Mucosa of gallbladder (tissue), 1 donor: Measurements from ENCODE around the gene RNF11. TPM values are rescaled to one million over a fixed set of nuclear protein-coding genes. Genes with fewer than 3 reads are reported as not detected.

Source experiments
- DNase-seq: peaks from one replicate; pipeline ENCODE4 v3.0.0-alpha.2; 2020; ENCODE audit warnings: low spot score
- total RNA-seq: library from RNA; stranded (reverse); gene quantifications from one replicate; pipeline ENCODE4 v1.2.1, GENCODE V29; 2021
- donor health status: DM: no; HTN: no; CAD: no.

RNF11 gene
- total RNA-seq, 1 donor from 2014 or later: 94.0 TPM

DNA sequence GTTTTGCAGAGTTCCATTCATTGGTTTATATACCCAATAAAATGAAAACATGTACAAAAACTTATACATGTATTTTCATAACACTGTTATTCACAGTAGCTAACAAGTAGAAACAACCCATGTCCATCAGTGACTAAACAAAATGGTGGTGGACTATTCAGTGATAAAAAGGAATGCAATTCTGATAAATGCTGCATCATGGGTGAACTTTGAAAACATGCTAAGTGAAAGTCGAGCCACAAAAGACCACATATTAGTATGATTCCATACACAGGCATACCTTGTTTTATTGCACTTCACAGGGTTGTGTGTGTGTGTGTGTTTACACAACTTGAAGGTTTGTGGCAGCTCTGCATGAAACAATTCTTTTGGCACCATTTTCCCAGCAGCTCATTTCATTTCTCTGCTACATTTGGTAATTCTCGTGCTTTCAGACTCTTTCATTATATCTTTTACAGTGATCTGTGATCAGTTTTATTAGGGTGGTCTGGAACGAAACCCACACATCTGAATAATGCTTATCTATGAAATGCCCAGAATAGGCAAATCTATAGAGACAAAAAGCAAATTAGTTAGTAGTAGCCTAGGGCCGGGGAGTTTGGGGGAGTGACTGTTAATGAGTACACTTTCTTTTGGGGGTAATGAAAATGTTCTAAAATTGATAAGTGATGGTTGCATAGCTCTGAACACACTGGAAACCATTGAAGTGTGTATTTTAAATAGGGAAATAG, 27.2 kb downstream of the RNF11 start:
- DNase-seq: no peak

DNA sequence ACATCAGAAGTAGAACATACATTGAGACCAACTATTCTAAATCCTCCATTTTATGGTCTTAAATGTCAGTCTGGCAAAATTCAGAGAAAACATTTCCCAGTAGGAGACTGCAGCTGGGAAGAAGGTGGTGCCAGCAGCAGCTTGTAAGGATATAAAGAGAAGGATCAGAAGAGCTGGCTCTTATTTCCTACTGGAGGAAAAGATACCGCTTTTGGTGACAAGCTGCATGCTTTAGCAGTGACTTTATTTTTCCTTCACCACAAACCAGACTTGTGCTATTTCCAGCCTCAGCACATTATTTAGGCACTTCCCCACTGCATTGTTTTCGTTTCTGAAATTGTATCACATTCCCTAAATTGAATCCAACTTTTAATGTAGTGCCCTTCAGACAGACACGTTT, 28.4 kb downstream of the RNF11 start:
- no peak for DNase-seq

DNA sequence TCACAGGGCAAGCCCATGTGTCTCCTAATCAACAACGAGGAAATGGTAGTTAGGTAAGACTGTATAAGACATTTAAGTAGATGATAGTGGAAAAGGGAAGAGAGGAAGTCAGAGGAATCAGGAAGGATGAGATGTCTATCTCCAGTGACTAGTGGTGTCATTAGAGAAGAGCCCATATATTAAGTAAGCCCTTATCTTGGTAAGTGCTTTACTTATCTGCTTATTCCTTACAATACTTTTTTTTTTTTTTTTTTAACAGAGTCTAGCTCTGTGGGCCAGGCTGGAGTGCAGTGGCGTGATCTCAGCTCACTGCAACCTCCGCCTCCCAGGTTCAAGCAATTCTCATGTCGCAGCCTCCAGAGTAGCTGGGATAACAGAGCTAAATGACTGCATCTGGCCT, 29.5 kb downstream of the RNF11 start:
- no peak for DNase-seq

DNA sequence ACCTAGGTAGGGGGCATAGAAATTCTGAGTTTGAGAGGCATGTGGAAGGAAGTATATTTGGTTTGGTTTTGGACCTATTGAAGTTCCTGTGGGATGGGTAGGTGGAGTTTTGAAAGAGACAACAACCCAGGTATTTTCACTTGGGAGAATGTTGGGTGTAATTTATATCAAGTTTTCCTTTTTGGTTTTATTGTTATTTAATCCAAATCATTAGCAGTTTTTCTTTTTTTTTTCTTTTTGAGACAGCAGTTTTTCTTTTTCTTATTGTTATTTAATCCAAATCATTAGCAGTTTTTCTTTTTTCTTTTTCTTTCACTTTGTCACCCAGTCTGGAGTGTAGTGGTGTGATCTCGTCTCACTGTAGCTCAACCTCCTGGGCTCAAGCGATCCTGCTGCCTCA, 30.1 kb downstream of the RNF11 start:
- no peak for DNase-seq

DNA sequence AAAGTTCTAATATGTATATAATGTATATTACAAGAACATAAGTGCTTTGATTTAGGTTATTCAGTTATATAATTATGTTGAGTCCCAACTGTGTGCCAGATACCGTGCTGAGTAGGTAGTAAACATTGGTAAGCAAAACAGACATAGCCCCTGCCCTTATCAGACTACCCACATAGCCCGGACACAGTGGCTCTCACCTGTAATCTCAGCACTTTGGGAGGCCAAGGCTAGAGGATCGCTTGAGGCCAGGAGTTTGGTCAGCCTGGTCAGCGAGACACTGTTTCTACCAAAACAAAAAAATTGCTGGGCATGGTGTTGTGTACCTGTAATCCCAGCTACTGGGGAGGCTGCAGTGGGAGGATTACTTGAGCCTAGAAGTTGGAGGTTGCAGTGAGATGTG, 30.7 kb downstream of the RNF11 start:
- DNase-seq: no peak

DNA sequence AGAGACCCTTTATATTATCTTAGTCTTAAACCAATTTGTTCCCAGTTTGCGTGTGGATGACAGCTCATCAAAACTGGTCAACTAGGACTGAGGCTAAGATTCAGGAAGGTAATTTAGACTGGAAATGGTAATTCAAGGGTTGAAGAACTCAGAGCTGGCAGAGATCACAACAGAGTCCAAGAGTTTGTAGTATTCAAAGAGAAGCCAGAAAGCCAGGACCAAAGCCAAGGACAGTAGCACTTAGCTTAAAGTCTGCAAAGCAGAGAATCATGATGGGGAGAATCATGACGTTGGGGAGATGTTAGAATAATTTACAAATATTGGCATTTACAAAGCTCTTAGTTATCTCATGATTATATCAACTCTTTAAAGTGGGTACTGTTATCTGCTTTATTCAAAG, 32.6 kb downstream of the RNF11 start:
- no peak for DNase-seq

DNA sequence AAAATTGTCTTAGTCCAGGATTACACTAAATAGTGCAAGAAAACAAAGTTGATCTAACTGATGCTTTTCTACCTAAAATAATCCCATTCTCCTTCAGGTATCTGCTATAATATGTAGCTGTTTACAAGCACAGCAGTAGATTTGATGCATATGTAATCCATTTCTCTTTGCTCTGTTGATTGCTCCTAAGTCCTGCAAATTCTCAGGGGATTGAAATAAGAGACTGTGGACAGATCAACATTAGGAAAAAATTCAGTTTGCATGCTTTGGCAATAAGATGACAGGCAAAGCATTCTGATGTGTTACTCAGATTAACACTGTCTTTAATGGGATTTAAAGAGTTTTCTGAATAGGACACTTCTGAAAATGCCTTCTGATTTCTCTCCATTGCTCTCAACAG, 34.7 kb downstream of the RNF11 start:
- no peak for DNase-seq

DNA sequence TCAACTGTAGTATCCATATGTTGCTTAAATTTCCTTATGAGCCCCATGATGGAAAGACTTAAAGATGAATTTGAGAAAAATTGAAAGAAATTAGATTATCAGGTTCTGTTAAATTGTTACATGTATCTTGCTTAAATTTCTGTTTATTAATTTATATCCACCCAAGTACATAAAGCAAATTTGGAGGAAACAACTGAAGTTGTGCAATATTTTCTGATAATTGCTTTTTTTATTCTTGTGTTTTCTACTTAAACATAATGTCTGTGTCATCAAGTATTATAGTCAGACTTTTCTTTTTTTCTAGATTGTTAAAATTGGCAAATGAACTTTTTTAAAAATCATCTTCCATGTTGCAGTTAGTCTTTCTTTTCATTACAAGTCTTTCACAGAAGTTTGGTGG, 36.8 kb downstream of the RNF11 start:
- DNase-seq: no peak

DNA sequence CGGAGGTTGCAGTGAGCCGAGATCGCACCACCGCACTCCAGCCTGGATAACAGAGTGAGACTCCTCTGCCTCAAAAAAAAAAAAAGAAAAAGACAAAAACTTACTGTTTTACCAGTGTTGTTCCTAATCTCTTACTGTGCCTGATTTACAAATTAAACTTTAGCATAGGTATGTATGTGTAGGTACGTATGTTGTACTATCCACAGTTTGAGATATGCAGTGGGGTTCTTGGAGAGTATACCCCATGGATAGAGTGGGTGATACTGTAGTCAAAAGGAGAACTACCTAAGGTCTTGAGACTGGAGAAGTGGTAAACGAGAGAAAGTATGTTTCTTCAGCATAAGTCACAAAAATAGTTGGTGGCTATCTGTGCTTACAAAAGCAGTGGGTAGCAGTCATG, 38.6 kb downstream of the RNF11 start:
- no peak for DNase-seq

DNA sequence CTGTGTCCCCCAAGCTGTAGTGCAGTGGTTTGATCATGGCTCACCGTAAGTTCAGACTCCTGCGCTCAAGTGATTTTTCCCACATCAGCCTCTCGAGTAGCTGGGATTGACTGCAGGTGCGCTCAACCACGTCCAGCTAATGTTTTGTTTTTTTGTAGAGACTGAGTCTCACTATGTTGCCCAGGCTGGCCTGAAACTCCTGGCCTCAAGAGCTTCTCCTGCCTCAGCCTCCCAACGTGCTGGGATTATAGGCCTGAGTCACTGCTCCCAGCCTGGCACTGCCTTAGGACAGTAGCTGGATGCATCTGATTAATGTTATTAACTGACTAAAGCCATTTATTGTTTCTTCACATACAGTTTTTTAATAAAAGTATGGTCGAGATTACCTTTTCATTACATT, 40.2 kb downstream of the RNF11 start:
- DNase-seq: no peak

DNA sequence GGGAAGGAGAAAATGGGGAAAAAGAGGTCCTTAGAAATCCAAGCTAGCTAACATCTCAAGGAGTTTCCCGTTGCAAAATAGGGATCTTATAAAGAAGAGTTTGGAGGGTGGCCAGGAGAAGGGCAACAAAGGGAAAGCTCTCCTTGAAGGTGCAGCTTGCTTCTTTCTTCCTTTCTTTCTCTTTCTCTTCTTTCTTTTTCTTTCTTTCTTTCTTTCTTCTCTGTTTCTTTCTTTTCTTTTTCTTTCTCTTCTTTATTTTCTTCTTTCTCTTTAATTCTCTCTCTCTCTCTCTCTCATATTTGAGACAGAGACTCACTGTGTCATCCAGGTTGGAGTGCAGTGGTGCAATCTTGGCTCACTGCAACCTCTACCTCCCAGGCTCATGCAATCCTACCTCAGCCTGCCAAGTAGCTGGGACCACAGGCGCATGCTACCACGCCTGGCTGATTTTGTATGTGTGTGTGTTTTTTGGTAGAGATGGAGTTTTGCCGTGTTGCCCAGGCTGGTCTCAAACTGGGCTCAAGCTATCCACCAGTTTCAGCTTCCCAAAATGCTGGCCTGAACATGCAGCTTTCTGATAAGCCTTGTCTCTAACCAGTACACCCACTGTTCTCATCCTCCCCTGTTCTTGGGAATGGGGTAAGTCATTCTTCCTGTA, 44.4 kb downstream of the RNF11 start:
- DNase-seq: no peak

DNA sequence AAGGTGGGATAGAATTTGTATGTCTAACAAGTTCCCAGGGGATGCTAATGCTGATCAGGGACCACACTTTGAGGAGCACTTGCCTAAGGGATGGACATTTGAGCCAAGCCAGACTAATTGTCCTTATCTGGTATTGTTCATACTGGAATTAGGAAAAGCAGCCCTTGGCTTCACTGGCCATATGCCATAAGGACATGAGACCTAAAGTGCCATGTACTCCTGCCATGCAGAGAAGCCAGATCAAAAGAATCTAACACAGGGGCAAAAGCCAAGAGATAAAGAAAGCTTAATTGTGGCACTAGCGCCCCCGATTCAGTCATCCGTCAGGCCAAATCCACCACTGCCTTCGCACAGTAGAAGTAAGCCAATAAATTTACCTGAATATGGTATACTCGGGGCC, 45.7 kb downstream of the RNF11 start:
- DNase-seq: no peak

DNA sequence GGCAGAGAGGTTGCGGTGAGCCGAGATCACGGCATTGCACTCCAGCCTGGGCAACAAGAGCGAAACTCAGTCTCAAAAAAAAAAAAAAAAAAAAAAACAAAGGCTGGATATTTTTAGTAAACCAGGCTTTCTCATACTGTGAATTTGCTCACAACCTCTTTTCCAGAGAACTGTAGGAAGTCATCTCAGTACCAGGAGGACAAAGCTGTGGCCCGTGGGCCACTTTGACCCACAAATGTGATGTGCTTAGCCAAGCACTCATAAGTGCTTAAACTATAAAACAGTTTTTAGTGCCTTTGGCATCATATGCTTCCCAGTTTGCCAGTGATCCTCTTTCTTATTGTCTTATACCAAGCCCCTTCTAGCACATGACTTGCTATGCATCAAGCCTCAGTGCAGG, 46.5 kb downstream of the RNF11 start:
- DNase-seq: no peak

DNA sequence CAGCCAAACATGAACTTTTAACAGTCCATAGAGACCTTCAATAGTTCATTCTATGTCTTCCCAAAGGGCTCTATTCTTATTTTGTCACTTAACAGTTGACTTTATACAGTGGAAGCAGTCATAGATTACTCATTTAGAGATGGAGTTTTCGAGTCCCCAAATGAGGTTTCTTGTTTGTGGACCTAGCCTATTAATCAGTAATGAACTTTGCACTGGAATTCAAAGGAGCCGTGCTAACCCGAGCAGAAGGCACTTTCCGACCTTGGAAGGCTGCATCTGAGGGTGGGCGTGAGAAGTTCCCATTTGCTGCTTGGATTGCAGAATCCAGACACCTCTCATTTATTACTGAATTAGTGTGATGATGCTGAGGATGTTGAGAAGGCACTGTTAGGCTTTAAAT, 47.9 kb downstream of the RNF11 start:
- DNase-seq: no peak

DNA sequence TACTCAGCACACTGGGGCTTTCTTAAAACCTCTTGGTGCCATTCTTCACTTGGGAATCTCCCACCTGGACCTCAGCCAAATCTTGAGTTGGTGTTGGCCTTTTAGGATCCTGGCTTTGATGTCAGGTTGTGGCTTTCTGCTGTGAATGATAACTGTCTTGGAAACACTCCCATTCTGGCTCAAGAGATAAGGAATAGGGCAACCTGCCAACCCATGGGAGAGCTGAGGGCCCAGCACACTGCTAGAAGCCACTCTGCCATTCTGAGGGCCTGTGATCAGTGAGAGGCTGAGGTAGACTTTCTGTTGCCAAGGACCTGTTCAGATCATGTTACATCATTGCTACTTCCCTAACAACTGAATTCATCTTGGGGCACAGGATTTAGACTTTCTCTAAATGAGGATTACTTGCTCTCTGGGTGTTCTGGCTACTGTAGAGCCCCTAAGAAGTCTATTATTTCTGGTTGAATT, 48.4 kb downstream of the RNF11 start:
- peak; percentile 75 for DNase-seq

DNA sequence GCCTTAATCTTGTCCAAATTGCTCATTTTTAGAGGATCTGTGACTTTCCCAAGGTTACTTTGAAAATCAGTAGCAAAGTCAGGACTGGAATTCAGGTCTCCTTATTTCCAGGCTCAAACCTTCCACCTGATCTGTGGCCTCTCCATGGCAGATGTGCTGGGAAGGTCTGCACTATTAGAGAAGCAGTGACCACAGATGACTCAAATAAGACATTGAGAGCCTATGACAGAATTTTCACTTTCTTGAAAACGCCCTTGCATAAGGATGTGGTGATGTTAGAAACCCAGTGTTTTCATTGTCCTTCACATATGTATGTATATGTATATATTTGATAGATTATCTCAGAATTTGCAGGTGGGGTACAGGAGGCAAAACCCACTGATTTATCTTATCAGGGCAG, 49.0 kb downstream of the RNF11 start:
- DNase-seq: no peak

DNA sequence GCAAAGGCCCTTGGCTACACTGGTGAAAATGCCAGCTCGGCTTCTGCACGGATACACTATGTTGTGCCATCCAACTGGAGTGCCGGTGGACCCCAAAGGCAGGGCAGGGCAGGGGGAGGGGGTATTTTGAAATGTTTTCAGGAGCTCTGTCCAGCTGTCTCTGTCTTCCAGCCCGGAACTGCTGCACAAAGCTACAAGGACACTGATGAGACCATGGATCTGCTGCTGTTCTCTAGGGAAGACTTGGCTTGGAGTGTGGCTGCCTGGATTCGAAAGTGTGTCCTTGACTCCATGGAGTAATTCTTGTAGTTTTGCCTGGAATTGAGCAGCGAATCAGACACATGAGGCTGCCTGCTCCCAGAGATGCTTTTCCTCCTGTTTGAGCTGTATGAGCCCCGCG, 51.9 kb downstream of the RNF11 start:
- DNase-seq: no peak

DNA sequence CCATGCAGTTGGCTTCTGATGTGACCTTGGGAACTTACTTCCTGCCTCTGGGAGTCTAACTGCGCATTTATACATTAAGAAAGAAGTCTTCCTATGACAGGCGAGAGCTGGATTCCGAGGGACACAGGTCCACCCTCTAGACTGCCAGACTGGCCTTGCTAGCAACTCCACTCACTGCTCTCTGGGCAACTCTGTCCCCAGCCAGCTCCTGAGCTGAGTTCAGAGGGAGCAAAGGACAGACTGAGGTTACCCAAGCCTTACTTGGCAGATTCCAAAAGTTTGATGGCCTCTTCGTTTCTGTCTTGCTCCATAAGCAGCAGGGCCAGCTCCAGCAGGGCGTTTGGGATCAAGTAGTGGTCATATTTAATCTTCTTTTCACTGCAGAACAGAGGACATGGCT, 52.5 kb downstream of the RNF11 start:
- no peak for DNase-seq

DNA sequence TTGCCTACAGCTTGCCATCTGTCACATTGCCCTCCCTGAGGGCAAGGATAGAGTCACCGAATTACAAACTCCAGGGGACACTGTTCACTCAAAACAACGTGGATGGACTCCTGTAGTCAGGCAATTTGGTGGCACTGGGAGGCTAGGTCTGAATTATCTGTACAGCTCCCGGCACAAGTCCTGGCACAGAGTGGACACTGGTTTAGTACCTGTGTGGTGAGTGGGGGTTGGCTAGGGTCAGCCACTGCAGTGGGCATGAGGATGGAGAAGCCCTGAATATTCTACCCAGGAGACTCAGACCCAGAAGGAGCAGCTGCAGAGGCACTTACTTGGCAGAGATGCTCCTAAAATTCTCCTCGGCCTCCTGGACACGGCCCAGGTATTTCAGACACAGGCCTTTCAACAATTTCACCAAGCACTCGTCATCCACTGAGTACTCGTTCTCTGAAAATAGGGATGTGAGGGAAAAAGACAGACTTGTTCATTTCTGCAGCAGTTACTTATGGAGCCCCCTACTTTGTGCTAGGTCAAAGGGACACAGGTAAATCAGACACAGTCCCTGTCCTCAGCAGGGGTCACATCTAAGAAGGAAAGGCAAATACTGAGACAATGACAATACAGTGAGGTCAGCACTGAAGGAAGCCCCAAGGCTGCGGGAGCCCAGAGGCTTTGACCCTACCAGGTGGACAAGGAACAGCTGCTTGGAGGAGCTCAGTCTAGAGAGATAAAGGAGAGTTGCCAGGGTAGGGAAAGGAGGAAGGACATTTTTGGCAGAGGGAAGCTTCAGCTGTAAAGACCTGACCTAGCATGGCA, 53.8 kb downstream of the RNF11 start:
- no peak for DNase-seq

DNA sequence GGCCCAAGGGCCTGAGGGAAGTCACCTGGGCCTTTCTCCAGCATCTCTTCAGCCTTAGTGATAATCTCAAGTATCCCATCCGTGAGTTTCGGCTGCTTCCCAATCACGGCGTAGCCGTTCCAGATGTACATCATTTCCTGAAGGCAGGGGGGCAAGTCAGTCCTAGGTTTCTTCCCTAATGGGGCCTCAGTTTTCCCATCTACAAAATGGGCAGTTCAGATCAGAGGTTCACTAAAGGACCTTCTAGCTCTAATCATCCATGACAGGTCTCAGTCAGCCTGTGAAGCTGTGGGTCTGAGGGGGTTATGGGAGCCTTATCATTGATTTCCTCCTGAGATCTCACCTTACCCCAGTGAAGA, 54.4 kb downstream of the RNF11 start:
- DNase-seq: no peak

DNA sequence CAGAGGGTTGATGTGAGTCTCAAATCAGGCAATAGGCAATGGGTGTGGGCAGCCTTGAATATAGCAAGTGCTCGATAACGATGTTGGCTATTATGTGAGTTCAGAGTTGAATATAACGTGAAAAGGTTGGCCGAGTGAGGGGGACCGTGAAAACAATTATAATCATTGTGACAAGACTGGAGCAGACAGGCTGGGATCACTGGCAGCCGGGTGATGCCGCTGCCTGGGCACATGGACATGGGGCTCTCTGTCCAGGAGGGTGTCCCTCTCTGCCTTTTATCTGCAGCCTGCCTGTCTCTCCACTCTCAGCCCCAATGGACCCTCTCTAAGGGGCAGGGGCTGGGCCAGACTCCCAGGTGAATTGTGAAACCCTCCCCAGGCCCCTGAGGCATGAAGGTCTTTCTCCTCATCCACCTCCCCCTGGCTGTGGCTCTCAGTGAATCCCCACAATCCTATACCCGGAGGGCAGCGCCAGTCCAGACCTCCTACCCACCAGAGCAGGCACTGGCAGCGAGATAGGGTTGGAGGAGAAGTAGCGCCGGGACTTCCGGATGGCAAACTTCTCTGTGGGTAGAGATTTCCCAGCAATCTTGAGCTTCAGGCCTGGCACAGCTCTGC, 57.9 kb downstream of the RNF11 start:
- DNase-seq: no peak

DNA sequence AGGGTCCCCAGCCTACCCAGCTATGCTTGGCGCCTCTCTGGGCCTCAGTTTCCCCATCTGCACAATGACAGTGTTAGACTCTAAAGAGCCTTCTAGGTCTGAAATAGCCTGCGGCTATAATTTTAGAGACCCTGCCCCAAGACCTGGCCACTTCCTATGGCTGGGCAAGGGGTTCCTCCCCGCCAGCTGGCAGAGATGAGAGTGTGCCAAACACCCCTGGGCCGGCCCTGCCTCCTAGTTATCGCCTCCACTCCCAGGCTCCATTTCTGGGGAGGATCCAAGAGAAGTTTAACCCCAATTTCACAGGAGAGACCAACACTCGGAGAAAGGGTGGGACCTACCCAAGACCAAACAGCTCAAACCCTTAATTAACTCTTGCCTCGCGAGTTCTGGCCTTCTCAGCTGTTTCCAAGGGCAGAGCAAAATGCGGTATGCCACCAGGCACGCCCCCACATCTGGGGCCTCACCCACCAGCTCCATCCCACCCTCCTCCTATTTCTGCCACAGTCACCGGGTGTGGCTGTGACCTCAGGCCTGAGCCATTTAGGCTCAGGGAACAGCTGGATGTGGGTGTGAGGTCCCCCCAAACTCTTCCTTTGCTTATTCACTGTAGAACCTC, 58.6 kb downstream of the RNF11 start:
- DNase-seq: no peak
